Esophagus squamous epithelium (tissue), 4 donors: ENCODE data around the gene CTTNBP2NL.

Source experiments
- CTCF ChIP-seq, 6 experiments: fragments of 450-650 bp in 4 of 6; fragments of 200-600 bp in 2 of 6; sonication (generic) in 2 of 6; IDR thresholded peaks; one replicate each; pipeline ENCODE4 v1.5.1; 2016 to 2019; ENCODE audit warnings: antibody characterized with exemption in 6 of 6, mild to moderate bottlenecking in 4 of 6, moderate library complexity in 4 of 6
- POLR2A ChIP-seq, 4 donors: fragments of 450-650 bp; IDR thresholded peaks; one replicate each; pipeline ENCODE4 v1.6.1; 2017; ENCODE audit warnings: antibody characterized with exemption in 4 of 4, mild to moderate bottlenecking in 4 of 4, moderate library complexity in 3 of 4

GRCh38 chr1:112457241-112457640 lies 61.2 kb downstream of the CTTNBP2NL start:
- TF ChIP-seq CTCF (IDR thresholded peaks at IDR 0.05) = no peak
- TF ChIP-seq POLR2A (IDR thresholded peaks at IDR 0.05) = no peak
